Activated effector memory CD4-positive, alpha-beta T cell treated with Interleukin-2 at 50 U/mL for 16 hours (primary cell): ENCODE results near the gene HOXA1.
A peak's percentile ranks its signal among the peaks of the same experiment; 100 is the strongest.

Source experiments
- DNase-seq: peaks from one replicate; pipeline ENCODE4 v3.0.0-alpha.2; 2020

The HOXA1 gene

DNA sequence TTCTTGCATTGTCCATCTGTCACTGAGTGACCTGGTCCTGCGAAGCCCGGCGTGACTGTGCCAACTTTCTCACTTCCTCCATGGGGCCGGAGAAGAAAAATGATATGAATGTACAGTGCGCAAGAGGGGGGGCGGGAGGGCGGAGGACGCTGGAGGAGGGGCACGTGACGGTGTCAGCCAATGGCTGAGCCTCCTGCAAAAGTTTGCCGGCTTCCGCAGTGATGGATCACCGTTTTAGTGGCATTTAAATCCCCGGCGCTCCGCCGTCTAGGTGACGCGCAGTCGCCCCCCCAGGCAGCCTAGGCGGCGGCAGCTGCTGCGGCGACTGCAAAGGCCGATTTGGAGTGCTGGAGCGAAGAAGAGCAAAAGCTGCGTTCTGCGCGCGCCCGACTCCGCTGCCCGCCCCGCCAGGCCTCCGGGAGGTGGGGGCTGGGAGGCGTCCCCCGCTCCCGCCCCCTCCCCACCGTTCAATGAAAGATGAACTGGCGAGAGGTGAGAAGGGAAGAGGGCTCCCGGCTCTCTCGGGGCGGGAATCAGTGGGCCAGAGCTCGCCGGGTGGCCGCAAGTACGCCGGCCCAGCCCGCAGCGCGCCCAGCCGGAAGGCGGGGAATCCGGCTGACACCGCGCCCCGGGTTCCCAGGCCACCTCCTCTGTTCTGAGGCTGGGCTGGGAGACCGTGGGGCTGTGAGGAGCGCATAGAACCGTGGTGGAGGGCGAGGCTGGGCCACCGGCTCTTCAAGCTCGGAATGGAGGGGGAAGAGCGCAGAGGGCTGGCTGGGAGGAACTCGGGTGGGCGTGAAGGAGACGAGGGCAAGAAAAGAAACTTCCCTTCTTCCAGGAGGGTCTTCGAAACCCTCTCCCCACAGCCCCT lies at the start of gene HOXA1:
HOXA1 (minus strand) TSS at position 104 of the 871 bp plus-strand sequence; CDS start at position 16, 88 bp downstream.
- peak; percentile 55 for DNase-seq

- DNase-seq = no peak
Measured at GRCh38 chr7:27145165-27145913, 49.5 kb upstream of the HOXA1 start.

DNA sequence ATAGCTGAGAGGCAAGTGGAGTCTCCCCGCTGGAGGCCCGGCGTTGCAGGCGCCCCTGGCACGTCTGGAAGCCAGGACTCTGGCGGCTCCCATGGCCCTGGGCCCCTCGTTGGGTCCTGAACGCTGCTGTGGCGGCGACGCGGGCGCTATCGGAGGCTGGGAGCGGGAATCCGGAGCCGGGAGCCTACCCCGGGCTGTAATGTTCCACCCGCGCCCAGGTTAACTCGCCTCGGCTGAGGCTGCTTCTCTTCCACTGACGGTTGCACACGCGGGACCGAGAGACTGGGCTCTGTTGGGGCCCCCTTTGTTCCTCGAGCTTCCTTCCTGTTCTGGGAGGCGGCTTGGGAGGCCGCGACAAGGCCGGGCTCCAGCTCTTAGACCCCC lies 49.0 kb upstream of the HOXA1 start:
- DNase-seq = no peak

DNA sequence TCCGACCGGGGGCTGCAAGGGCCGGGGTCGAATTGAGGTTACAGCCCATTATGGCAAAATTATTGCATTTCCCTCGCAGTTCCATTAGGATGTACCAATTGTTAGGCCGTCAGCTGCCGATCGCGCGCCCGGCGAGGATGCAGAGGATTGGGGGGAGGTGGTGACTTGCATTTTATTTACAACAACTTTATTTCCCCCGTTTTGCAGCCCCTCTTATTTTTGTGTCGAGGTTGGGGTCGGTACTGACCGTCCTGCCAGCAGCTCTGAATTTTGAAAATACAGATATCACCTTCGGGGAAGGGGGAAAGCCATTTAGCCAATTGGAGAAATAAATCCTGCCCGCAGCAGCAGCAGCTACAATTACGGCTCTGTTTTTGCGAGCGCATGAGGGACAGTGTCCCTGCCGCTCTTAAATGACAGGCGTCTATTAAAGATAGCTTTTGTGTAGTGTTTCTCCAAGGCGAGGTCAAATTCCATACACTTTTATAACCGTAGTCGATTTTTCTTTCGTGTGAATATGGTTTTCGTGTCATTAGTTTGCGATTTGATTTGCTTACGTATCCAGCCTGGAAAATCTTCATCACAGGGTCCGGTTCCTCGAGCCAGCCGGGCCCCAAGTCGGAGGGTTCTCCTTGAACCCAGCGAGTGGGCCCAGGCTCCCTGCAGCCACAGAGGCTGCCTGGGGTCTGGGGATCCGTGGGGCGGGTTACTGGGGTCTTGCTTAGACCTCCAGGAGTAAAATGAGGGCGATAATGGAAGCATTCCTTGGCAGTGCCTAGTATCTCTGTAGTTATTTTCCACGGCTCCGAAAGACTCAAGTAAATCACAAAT lies 48.4 kb upstream of the HOXA1 start:
- no peak for DNase-seq

DNA sequence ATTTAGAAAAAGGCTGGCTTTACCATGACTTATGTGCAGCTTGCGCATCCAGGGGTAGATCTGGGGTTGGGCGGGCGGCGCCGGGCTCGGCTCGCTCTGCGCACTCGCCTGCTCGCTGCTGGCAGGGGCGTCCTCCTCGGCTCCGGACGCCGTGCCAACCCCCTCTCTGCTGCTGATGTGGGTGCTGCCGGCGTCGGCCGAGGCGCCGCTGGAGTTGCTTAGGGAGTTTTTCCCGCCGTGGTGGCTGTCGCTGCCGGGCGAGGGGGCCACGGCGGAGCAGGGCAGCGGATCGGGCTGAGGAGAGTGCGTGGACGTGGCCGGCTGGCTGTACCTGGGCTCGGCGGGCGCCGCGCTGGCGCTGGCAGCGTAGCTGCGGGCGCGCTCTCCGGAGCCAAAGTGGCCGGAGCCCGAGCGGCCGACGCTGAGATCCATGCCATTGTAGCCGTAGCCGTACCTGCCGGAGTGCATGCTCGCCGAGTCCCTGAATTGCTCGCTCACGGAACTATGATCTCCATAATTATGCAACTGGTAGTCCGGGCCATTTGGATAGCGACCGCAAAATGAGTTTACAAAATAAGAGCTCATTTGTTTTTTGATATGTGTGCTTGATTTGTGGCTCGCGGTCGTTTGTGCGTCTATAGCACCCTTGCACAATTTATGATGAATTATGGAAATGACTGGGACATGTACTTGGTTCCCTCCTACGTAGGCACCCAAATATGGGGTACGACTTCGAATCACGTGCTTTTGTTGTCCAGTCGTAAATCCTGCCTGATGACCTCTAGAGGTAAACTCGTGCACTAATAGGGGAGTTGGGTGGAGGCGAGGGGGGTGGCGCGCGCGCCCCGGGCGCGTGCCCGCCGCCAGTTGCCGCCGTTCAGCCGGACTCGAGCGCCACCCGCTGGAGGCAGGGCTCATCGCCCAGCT lies 47.5 kb upstream of the HOXA1 start, which contains the start of gene HOXA5:
HOXA5 (minus strand) TSS at position 659 of the 927 bp plus-strand sequence; CDS start at position 585, 74 bp downstream.
- no peak for DNase-seq

- no peak for DNase-seq
Measured at GRCh38 chr7:27142580-27143022, 46.8 kb upstream of the HOXA1 start.

- DNase-seq = no peak
Measured at GRCh38 chr7:27141923-27142579, 46.3 kb upstream of the HOXA1 start.

DNA sequence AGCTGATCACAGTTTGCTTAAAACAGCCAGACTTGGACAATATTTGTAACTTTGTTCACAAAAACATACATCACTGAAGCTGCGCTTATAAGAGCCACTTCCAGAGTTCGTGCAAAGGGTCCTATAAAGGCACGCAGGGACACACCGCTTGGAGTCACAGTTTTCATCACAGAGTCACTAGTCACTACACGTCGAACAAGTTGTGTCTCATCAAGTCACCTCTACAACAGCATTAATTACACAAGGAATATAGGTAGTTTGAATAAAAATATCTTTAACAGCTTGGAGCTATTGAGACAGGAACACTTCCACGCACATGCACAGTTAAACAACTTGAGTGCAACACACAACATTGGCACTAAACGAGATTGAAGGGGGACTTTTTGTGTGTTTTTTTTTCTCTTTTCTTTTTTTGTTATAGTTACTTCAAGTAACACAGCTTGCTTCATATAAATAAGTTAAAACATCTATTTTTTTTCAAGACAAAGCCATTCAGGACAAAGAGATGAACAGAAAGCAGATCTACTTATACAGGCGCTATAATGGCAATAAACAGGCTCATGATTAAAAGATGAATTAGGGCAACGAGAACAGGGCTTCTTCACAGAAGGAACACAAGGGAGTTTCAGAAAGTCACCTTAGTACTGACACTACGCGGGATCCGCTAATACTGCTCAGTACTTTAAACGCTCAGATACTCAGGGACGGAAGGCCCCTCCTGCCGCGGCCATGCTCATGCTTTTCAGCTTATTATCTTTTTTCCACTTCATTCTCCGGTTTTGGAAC lies 45.5 kb upstream of the HOXA1 start:
- no peak for DNase-seq

- DNase-seq = no peak
Measured at GRCh38 chr7:27140126-27140857, 44.5 kb upstream of the HOXA1 start.

DNA sequence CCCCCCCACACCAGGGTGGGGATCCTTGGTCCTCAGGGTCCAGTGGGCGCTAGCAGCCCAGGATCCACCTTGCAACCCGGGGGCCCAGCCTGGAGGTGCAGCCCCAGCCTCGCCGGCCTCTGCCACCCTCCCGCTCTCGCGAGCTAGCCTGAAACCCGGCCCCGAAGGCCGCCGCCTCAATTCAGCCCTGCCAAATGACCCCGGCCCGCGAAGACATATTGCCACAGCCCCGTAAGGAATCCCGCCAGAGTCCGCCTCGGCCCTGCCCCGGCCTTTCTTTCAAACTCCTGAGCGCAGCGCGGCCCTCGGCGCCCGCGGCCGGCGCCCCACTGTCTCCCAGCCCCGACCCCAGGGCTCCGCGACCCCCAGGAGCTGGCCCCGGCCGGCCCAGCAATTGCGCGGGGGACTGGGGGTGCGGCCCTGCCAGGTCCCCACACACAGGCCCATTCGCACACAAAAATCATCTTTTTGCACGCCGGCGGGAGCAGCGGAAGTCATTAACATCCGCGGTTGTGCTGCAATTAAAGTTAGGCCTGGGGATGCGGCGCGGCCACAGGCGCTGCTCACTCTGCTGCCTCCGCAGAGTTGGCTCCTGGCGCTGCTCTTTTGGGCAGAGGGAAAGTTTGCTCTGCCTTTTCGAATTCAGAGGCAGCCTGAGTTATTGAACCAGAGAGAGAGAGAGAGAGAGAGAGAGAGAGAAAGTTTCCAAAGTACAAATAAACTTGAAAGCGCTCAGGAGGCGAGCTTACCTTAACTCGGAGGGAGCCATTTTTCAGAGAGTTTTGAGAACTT lies 43.7 kb upstream of the HOXA1 start:
- no peak for DNase-seq

DNA sequence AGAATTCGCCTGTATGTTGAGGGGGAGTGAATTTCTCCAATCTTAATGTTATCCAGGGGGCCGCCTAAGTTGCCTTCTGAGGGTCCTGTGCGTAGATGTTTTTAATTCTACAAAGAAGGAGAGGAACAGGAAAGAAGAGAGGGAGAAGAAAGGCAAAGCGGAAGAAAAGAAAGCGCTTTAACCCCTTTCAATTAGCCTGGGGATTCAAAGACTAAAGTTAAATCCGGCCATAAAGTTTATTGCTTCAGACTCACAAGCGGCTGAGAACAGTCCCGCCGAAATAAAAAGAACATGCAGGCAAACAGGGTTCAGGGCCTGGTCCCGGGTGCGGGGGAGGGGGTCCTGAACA lies 43.2 kb upstream of the HOXA1 start:
- no peak for DNase-seq

DNA sequence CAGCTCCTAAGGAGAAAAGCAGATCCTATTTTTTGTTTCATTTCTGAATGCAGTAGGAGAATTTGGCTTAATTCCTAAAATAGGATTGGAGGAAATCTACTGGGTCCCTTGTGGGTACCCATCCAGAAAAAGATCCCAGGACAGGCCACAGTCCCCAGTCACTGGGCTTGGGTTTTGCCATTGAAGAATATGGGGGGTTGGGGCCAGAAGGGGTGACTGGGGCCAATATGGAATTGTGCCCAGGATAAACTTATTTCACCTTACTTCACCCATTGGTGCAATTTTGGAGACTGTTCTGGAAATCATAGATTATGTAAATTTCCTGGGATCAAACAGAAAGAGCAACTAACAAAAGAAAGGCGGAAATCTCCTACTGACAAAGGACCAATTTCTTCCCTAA lies 42.7 kb upstream of the HOXA1 start:
- DNase-seq = no peak

DNA sequence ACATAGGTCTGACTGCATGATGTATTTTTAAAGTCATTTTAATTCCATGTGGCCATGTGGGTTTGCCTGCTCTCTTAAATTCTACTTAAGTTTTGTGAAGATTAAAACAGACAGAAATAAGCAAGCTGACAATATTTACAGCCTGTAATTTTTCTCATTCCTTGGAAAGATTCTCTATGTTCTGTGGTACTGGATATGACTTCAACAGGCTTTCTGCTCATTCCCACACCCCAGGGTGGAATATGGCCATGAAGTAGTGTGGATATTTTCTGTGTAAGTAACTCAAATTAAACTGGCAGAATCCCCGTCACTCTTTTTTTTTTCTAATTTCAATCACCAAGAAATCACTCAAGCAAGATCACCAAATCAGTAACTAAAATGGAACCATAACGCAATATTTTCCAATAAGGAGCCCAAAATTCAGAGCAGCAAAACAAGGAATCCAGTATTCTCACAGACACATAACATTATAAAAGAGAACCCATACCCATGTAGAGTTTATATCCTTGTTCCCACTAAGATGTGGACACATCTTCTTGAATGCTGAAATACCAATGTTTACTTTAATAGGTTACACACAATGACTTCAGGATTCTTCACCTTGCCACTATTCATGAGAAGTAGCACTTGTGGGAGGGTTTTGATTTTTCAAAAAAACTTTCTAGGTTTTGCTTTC lies 42.0 kb upstream of the HOXA1 start:
- DNase-seq = no peak

GRCh38 chr7:27134392-27134791 lies 38.6 kb upstream of the HOXA1 start:
- no peak for DNase-seq

- no peak for DNase-seq
Measured at GRCh38 chr7:27133409-27134231, 37.8 kb upstream of the HOXA1 start.

GRCh38 chr7:27132978-27133377 lies 37.2 kb upstream of the HOXA1 start:
- no peak for DNase-seq

- DNase-seq = no peak
Measured at GRCh38 chr7:27132214-27132613, 36.4 kb upstream of the HOXA1 start.
